CD4-positive, alpha-beta T cell treated with Interleukin-12 subunit alpha and Interleukin-12 subunit beta, for 1 hour (primary cell): ENCODE measurements around the gene SORD.
"Not testable (repeated sequence)": the region's sequence is repeated elsewhere in the genome, so short reads cannot be mapped to it uniquely, and the experiment has no call there.

Source experiments
- DNase-seq: peaks from one replicate; pipeline ENCODE4 v3.0.0-alpha.2; 2020

Gene SORD

GRCh38 chr15:45069942-45070360 lies 47.0 kb downstream of the SORD start:
- not testable (repeated sequence) for DNase-seq

DNA sequence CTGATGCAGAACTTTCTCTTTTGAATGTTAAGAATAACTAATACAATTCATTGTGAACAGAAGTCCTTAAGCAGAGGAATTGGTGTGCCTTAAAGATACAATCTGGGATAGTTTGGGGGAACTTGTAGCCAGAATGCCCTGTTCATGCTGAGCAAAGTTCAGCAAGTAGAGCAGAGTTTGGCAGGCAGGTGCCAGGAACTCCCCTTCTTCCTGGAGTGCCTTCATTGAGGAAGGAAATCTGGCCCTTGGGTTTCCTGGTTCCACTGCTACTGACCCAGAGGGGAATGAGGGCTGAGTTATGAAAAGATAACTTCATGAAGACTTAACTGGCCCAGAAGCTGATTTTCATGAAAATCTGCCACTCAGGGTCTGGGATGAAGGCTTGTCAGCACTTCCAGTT lies 50.6 kb downstream of the SORD start:
- DNase-seq: not testable (repeated sequence)

- not testable (repeated sequence) for DNase-seq
These were observed 52.7 kb downstream of the SORD start for GRCh38 chr15:45075440-45076320.

DNA sequence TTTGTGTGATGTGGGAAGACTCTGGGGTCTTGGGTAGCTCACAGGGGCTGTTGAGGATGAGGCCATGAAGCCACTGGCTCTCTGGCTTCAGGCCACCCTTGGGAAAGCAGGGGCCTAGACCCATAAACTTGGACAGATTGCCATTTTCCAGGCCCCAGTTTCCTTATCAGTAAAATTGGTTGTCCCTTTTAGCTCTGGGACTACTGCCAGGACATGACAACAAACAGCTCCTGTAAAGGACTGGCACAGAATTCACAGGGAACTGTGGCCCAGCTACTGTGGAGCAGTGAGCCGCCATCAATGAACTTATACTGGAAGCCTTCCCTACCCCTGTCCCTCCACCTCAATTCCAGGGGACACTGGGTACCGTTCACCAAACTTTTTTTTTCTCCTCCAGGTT lies 54.4 kb downstream of the SORD start:
- DNase-seq: not testable (repeated sequence)

- not testable (repeated sequence) for DNase-seq
These were observed 56.2 kb downstream of the SORD start for GRCh38 chr15:45079201-45079600.

GRCh38 chr15:45079628-45080246 lies 56.7 kb downstream of the SORD start:
- not testable (repeated sequence) for DNase-seq

DNA sequence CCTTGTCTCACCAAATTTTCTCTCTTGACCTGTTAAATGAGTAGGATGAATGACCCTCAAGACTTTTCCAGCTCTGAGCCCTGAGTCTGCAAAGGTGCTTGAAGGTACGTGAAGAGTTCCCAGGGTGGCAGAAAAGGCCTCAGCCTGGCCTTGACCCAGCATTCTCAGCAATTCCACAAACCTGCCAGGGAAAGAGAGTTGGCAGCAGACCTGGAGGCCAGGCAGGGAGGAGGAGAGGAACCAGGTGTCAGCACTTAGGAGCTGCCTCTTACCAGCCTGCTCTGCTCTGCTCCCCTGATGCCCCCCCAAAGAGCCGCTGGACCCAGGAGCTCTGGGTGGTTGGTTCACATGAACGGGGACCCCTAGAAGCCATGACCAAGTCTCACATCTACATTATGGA lies 57.6 kb downstream of the SORD start:
- DNase-seq: not testable (repeated sequence)

DNA sequence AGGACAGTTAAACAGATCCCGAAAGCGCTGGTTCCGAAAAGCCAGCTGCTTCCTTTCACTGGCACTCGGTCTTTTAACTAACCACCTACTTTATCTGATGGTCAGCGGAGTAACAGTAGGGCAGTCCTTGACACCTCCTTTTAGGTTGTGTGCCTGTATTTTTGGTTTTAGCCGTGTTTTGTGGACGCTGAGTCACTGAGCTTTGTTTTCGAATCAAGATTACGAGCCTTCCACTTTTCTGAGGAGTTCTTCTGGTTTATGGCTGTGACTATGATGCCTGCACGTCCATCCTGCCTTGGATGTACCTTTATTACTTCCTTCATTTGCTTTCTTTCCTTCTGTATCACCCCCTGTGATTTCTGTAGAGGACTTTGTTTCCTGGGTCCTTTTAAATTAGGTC lies 59.4 kb downstream of the SORD start:
- DNase-seq: not testable (repeated sequence)

- no peak for DNase-seq
These were observed 60.2 kb downstream of the SORD start for GRCh38 chr15:45083223-45083622.

- DNase-seq: no peak
These were observed 61.2 kb downstream of the SORD start for GRCh38 chr15:45084163-45084562.

DNA sequence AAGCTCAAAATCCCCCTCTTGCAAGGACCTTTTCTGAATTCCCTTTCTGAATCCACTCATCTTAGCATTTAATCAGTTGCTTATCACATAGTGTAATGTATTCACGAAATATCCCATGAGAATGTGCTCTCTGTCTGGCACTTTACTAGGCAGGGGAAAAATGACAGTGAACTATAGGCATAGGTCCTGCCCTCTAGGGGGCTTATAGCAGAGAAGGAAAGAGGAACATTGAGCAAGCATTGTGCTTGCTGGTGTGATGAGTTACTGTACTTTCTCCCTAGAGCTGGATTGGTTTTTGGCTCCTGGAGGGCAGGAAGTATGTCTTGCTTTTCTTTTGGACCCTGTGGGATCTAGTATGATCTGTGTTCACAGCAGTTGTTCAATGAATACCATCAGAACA lies 64.5 kb downstream of the SORD start:
- DNase-seq: no peak

DNA sequence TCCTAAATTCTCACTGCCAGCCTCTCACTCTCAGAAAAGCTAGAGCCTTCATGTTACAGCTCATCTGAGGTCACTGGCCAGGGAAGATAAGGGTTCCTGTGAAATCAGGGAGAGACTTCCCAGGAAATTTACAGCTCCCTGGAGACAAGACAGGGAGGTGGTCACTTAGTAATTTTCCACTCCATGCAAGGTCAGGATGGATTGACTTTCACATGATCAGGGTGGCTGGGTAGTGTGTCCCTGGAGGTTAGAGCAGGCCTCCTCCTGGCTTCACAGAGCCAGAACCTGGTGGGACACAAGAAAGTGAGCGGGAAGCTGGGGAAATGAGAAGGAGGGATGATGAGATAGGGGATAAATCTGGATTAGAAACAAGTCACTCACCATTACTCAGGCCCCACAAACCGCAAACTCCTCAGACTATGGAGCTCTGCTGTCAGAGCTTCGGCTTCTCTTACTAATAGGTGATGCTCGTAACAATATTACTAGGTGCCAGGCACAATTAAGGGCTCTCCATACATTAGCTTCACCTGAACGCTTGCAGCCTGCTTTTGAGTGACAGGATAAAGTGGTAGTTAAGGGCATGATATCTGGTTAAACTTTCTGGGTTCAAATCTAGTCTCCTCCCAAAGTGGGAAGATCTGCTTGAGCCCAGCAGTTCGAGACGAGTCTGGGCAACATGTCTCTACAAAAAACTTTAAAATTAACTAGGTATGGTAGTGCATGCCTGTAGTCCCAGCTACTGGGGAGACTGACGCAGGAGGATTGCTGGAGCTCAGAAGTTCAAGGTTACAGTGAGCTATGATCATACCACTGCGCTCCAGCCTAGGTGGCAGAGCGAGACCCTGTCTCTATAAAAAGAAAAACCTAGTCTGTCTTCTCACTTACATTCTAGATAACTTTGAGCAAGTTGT lies 66.1 kb downstream of the SORD start:
- no peak for DNase-seq

GRCh38 chr15:45089712-45090373 lies 66.8 kb downstream of the SORD start:
- DNase-seq: no peak

- no peak for DNase-seq
These were observed 68.2 kb downstream of the SORD start for GRCh38 chr15:45091161-45091560.

DNA sequence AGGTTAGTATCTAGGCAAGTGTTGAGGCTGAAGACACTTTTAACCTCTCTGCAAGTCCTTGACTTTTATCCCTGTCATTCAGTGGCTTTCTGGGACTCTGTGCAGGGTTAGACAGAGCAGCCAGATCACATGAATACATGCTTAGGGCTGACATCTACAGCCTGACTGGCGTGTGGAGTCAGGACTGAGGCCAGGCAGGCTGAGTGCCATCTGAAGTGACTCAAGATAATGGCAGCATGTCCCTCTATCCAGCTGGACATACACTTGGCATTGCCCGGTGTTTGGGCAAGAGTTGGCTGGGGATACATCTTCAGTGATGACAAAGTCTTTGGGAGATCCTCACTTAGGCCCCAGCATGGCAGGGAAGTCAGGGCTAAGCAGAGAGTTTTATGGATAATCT lies 68.6 kb downstream of the SORD start:
- DNase-seq: no peak

DNA sequence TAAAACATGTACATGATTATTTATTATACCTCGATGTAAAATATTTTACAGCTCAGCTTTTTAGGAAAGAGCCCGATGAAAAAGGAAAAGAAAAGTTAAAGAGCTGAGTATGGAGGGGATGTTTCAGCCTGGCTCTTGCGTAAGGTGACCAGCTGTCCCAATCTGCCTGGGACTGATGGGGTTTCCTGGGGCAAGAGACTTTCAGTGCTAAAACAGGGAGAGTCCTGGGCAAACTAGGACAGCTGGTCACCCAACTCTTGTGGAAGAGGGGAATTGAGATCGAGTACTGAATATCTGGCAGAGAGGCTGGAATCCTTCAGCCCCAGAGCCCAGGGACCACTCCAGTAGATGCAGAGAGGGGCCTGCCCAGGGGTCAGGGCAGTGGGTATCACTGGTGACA lies 70.0 kb downstream of the SORD start:
- no peak for DNase-seq

- no peak for DNase-seq
These were observed 70.8 kb downstream of the SORD start for GRCh38 chr15:45093622-45094357.

DNA sequence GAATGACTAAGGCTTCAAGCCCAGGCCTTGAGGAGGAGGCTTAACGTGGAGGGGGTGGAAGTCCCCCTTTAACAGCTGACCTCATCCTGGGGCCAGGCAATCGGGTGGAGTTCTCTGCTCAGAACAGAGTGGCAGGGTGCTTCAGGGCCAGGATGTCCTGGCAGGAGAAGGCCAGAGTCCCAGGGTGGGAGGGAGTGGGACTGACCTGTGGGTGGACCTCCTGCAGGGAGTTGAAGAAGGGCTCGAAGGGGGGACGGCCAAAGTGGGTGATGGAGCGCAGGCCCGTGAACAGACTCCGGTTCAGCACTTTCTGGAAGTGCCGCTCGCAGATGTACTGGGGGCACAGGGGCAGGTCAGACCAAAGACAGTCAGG lies 71.3 kb downstream of the SORD start:
- DNase-seq: no peak

GRCh38 chr15:45095661-45096060 lies 72.7 kb downstream of the SORD start:
- no peak for DNase-seq

DNA sequence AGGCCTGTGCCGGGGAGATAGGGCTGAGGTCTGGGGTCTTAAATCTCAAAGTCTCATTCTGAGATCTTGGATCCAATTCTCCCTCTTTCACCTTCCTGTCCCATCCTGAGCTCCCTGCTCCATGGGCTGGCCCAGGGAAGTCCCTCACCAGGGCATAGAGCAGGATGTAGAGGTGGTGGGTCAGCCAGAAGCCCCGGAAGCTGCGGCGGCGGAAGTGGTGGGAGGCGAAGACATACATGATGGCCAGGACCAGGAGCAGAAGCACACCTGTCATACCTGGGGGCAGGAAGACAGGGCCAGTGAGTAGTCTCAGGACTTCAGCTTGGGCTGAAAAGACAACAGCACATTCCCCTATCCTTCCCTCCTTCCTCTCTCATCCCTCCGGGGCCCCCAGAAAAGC lies 74.5 kb downstream of the SORD start:
- DNase-seq: no peak

GRCh38 chr15:45099549-45100165 lies 76.7 kb downstream of the SORD start:
- no peak for DNase-seq
